G401 (cell line): ENCODE measurements around the gene DNAJC5. TPM values are rescaled to one million over a fixed set of nuclear protein-coding genes. Genes with fewer than 3 reads are reported as not detected.

Experiments used
- total RNA-seq: library from RNA; depleted of rRNA; stranded (reverse); fragments of >200 nt; shearing (Covaris generic); gene quantifications from 2 replicates; pipeline ENCODE4 v1.2.3, GENCODE V29; 2014; rRNA removed

DNAJC5 gene
- total RNA-seq, 1 experiment from 2014 or later: 43.6 TPM

Other genes with a start within 250 kb of the DNAJC5 start
- 179 and 180 TPM in 2 replicates for gene STMN3, start 241.7 kb upstream of the DNAJC5 start, total RNA-seq
- gene RTEL1, start 236.8 kb upstream of the DNAJC5 start, total RNA-seq: 18.5 and 18.7 TPM in 2 replicates
- not detected in 2 replicates for gene TNFRSF6B, start 198.5 kb upstream of the DNAJC5 start, total RNA-seq
- gene ARFRP1, start 187.2 kb upstream of the DNAJC5 start, total RNA-seq: 33.0 and 36.7 TPM in 2 replicates
- 49.4 and 52.7 TPM in 2 replicates for gene ZGPAT, start 187.1 kb upstream of the DNAJC5 start, total RNA-seq
- gene LIME1, start 158.5 kb upstream of the DNAJC5 start, total RNA-seq: 12.6 and 15.1 TPM in 2 replicates
- 71.8 and 118 TPM in 2 replicates for gene SLC2A4RG, start 155.3 kb upstream of the DNAJC5 start, total RNA-seq
- gene ZBTB46, start 63.9 kb upstream of the DNAJC5 start, total RNA-seq: 39.7 and 42.5 TPM in 2 replicates
- gene ABHD16B, start 33.6 kb upstream of the DNAJC5 start, total RNA-seq: 0.74 TPM in 1 of 2 replicates, not detected in the other
- 129 and 141 TPM in 2 replicates for gene TPD52L2, start 29.9 kb upstream of the DNAJC5 start, total RNA-seq
- 19.9 and 20.1 TPM in 2 replicates for gene UCKL1, start 61.3 kb downstream of the DNAJC5 start, total RNA-seq
- gene ZNF512B, start 74.8 kb downstream of the DNAJC5 start, total RNA-seq: 5.5 and 5.9 TPM in 2 replicates
- gene SAMD10, start 84.5 kb downstream of the DNAJC5 start, total RNA-seq: 1.4 TPM in 1 of 2 replicates, not detected in the other
- gene PRPF6, start 86.0 kb downstream of the DNAJC5 start, total RNA-seq: 91.4 and 111 TPM in 2 replicates
- 0.81 and 1.8 TPM in 2 replicates for gene C20orf204, start 141.1 kb downstream of the DNAJC5 start, total RNA-seq
- 1.2 TPM in 1 of 2 replicates, not detected in the other for gene SOX18, start 154.5 kb downstream of the DNAJC5 start, total RNA-seq
- 29.2 and 44.0 TPM in 2 replicates for gene TCEA2, start 168.1 kb downstream of the DNAJC5 start, total RNA-seq
- gene RGS19, start 184.4 kb downstream of the DNAJC5 start, total RNA-seq: 32.9 and 33.4 TPM in 2 replicates
- gene OPRL1, start 185.0 kb downstream of the DNAJC5 start, total RNA-seq: 4.2 and 5.0 TPM in 2 replicates
- not detected in 2 replicates for gene LKAAEAR1, start 189.3 kb downstream of the DNAJC5 start, total RNA-seq
- not detected in 2 replicates for gene NPBWR2, start 212.4 kb downstream of the DNAJC5 start, total RNA-seq